Neural cell (in vitro differentiated cells): ENCODE data around the gene ADAMTS17.

ENCODE experiments used
- EP300 ChIP-seq: fragments of 450-650 bp; conservative IDR thresholded peaks from 2 replicates; pipeline ENCODE4 v1.6.1; 2014; ENCODE audit warnings: antibody characterized with exemption, mild to moderate bottlenecking, moderate library complexity; ENCODE audit not compliant: poor library complexity, severe bottlenecking
- EZH2 ChIP-seq: fragments of 200-600, 300-800 bp; shearing (Covaris generic), sonication (generic); IDR thresholded peaks from 2 replicates; pipeline ENCODE4 v1.6.1; 2014; ENCODE audit warnings: antibody characterized with exemption, low read length, borderline replicate concordance, mild to moderate bottlenecking; ENCODE audit not compliant: insufficient read depth, poor library complexity, severe bottlenecking
- MXI1 ChIP-seq: fragments of 450-650 bp; conservative IDR thresholded peaks from 2 replicates; pipeline ENCODE4 v1.6.1; 2014; ENCODE audit warnings: antibody characterized with exemption, mild to moderate bottlenecking; ENCODE audit not compliant: poor library complexity, severe bottlenecking
- POLR2AphosphoS5 ChIP-seq: IDR thresholded peaks from 2 replicates; pipeline ENCODE4 v1.6.1; 2012
- RAD21 ChIP-seq: fragments of 450-650 bp; conservative IDR thresholded peaks from 2 replicates; pipeline ENCODE4 v1.6.1; 2014; ENCODE audit warnings: antibody characterized with exemption, mild to moderate bottlenecking, moderate library complexity
- TAF1 ChIP-seq: IDR thresholded peaks from 2 replicates; pipeline ENCODE4 v1.6.1; 2012; ENCODE audit warnings: low read depth
- TF ChIP-seq, protein P1 (sequence below): fragments of 450-650 bp; IDR thresholded peaks from 2 replicates; pipeline ENCODE4 v1.5.1; 2014; ENCODE audit warnings: antibody characterized with exemption, mild to moderate bottlenecking, moderate library complexity; ENCODE audit not compliant: poor library complexity, severe bottlenecking

DNA sequence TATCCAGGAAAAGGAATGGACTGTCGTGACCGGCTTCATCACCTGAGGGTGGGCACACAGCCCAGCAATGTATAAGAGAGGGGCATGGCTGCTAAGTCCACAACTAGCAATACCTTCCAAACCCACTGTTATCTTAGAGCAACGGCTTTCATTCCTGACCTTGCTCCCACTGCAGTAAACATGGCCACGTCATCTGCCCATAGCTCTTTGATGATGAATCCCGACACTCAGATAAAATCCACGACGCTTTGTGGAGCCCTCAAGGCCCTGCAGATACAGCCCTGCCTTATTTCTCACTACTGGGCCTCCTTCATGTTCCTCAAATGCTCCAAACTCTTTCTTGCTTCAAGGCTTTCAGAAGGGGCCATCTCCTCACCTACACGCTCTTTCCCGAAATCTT lies 114.0 kb downstream of the ADAMTS17 start:
- TF ChIP-seq, protein P1, sequence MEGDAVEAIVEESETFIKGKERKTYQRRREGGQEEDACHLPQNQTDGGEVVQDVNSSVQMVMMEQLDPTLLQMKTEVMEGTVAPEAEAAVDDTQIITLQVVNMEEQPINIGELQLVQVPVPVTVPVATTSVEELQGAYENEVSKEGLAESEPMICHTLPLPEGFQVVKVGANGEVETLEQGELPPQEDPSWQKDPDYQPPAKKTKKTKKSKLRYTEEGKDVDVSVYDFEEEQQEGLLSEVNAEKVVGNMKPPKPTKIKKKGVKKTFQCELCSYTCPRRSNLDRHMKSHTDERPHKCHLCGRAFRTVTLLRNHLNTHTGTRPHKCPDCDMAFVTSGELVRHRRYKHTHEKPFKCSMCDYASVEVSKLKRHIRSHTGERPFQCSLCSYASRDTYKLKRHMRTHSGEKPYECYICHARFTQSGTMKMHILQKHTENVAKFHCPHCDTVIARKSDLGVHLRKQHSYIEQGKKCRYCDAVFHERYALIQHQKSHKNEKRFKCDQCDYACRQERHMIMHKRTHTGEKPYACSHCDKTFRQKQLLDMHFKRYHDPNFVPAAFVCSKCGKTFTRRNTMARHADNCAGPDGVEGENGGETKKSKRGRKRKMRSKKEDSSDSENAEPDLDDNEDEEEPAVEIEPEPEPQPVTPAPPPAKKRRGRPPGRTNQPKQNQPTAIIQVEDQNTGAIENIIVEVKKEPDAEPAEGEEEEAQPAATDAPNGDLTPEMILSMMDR, result no peak
- TF ChIP-seq TAF1 (no peak), POLR2AphosphoS5 (no peak), MXI1 (no peak), RAD21 (no peak), EZH2 (no peak), EP300 (no peak)
